Endothelial cell of umbilical vein (primary cell): Measurements from ENCODE around the gene GNAL. TPM values are rescaled to one million over a fixed set of nuclear protein-coding genes. Genes with fewer than 3 reads are reported as not detected.
"Not testable (repeated sequence)": the region's sequence is repeated elsewhere in the genome, so short reads cannot be mapped to it uniquely, and the experiment has no call there.

Source experiments
- BruUV-seq: library from RNA; stranded (reverse); fragments of 400-500 nt; replicated peaks from 2 replicates; lab custom pipeline; 2021; lab: Mats Ljungman, UMichigan
- CTCF ChIA-PET: fragments of 300-600, 350-600 bp; sonication (Branson Sonifier 250); formaldehyde crosslinking; loops from one replicate; lab custom pipeline; 2021; ENCODE audit warnings: antibody characterized with exemption, inconsistent platforms; lab: Charles Lee
- POLR2A ChIA-PET: fragments of 300-600, 350-600 bp; sonication (Branson Sonifier 250); formaldehyde crosslinking; loops from one replicate; lab custom pipeline; 2021; ENCODE audit warnings: antibody characterized with exemption, inconsistent platforms; lab: Charles Lee
- DNase-seq: peaks from one replicate; pipeline ENCODE4 v3.0.0-alpha.2; 2011; ENCODE audit warnings: low read depth, low spot score
- FAIRE-seq: peaks from 2 replicates; lab custom pipeline; 2011; peaks lifted over from hg19 to GRCh38; lab: Jason Lieb, UNC
- H2AFZ ChIP-seq: 2 replicates; pipeline ENCODE4 v1.6.0; 2012; ENCODE audit warnings: low read depth, low read length, control low read depth, inconsistent platforms
- H3K27ac ChIP-seq: 2 replicates; pipeline ENCODE4 v1.5.1; 2011; ENCODE audit warnings: low read depth, mild to moderate bottlenecking, control low read depth, low read length, moderate library complexity; ENCODE audit not compliant: insufficient read depth
- H3K27me3 ChIP-seq, 2 experiments: 2 replicates each; pipeline versions ENCODE4 v1.6.0 to v1.6.1; 2011; ENCODE audit warnings: low read length in 2 of 2, mixed read lengths in 1 of 2; ENCODE audit not compliant: control insufficient read depth in 2 of 2, insufficient read depth in 2 of 2
- H3K36me3 ChIP-seq, 2 experiments: 2 replicates in 1 of 2; 3 replicates in 1 of 2; pipeline ENCODE4 v1.5.1; 2011; ENCODE audit warnings: low read length in 2 of 2, mild to moderate bottlenecking in 1 of 2, moderate library complexity in 1 of 2; ENCODE audit not compliant: control insufficient read depth in 2 of 2, insufficient read depth in 2 of 2; ENCODE audit errors: extremely low read depth in 1 of 2
- H3K4me1 ChIP-seq: 3 replicates; pipeline ENCODE4 v1.5.1; 2011; ENCODE audit warnings: mild to moderate bottlenecking, low read length; ENCODE audit not compliant: control insufficient read depth, insufficient read depth; ENCODE audit errors: extremely low read depth
- H3K4me2 ChIP-seq: 2 replicates; pipeline ENCODE4 v1.6.1; 2011; ENCODE audit warnings: low read length, control low read depth, mixed read lengths; ENCODE audit not compliant: insufficient read depth
- H3K4me3 ChIP-seq, 3 experiments: fragments of 200-600 bp in 1 of 3; sonication (generic), shearing (Covaris generic) in 1 of 3; replicated peaks in 1 of 3; 2 replicates each; pipeline ENCODE4 v1.5.1; 2011 to 2016; ENCODE audit warnings: control low read depth in 3 of 3, low read length in 3 of 3, mild to moderate bottlenecking in 2 of 3, inconsistent platforms in 1 of 3, low read depth in 1 of 3, moderate library complexity in 1 of 3; ENCODE audit not compliant: insufficient read depth in 1 of 3
- H3K79me2 ChIP-seq: 2 replicates; pipeline ENCODE4 v1.6.0; 2012; ENCODE audit warnings: low read length, inconsistent platforms; ENCODE audit not compliant: control insufficient read depth, insufficient read depth
- H3K9ac ChIP-seq: replicated peaks from 2 replicates; pipeline ENCODE3; 2011; ENCODE audit warnings: low read length, control low read depth; ENCODE audit not compliant: insufficient read depth; ENCODE audit errors: extremely low read depth
- H3K9me1 ChIP-seq: replicated peaks from 3 replicates; pipeline ENCODE4 v1.6.0; 2011; ENCODE audit warnings: mild to moderate bottlenecking, low read length; ENCODE audit not compliant: control insufficient read depth, insufficient read depth; ENCODE audit errors: extremely low read depth
- H3K9me3 ChIP-seq: replicated peaks from 2 replicates; pipeline ENCODE4 v1.5.1; 2012; ENCODE audit warnings: low read length, inconsistent platforms; ENCODE audit not compliant: control insufficient read depth, insufficient read depth
- H4K20me1 ChIP-seq: replicated peaks from 2 replicates; pipeline ENCODE3; 2011; ENCODE audit warnings: mild to moderate bottlenecking, low read length; ENCODE audit not compliant: control insufficient read depth, insufficient read depth; ENCODE audit errors: extremely low read depth
- CTCF ChIP-seq, 2 donors: IDR thresholded peaks; 1 replicate in 1 of 2; 2 replicates in 1 of 2; pipeline ENCODE4 v1.5.1; 2011; ENCODE audit warnings: low read length in 2 of 2, mild to moderate bottlenecking in 2 of 2, moderate library complexity in 2 of 2, control low read depth in 1 of 2, inconsistent platforms in 1 of 2, low read depth in 1 of 2; ENCODE audit not compliant: insufficient read depth in 1 of 2; ENCODE audit errors: extremely low read depth in 1 of 2
- EZH2 ChIP-seq: IDR thresholded peaks from 2 replicates; pipeline ENCODE4 v1.6.1; 2012; ENCODE audit warnings: borderline replicate concordance, low read depth, mild to moderate bottlenecking, moderate library complexity, low read length, inconsistent platforms; ENCODE audit not compliant: severe bottlenecking
- FOS ChIP-seq: IDR thresholded peaks from 2 replicates; pipeline ENCODE4 v1.6.1; 2011; ENCODE audit warnings: mild to moderate bottlenecking, low read length, moderate library complexity, borderline replicate concordance; ENCODE audit not compliant: insufficient read depth
- GATA2 ChIP-seq: IDR thresholded peaks from 2 replicates; pipeline ENCODE4 v1.7.0; 2011; ENCODE audit warnings: low read depth, mild to moderate bottlenecking, moderate library complexity, mixed read lengths, low read length; ENCODE audit not compliant: insufficient read length, insufficient read depth
- JUN ChIP-seq: IDR thresholded peaks from 2 replicates; pipeline ENCODE4 v1.6.1; 2011; ENCODE audit warnings: borderline replicate concordance, low read depth; ENCODE audit not compliant: insufficient read length, insufficient read depth
- MYC ChIP-seq: IDR thresholded peaks from one replicate; pipeline ENCODE4 v1.6.1; 2011; ENCODE audit warnings: mild to moderate bottlenecking, low read depth, low read length
- POLR2A ChIP-seq: IDR thresholded peaks from 2 replicates; pipeline ENCODE4 v1.6.1; 2012; ENCODE audit warnings: low read depth, mild to moderate bottlenecking, control low read depth, low read length
- POLR2AphosphoS5 ChIP-seq: IDR thresholded peaks from 2 replicates; pipeline ENCODE4 v1.6.1; 2012; ENCODE audit warnings: low read depth, mild to moderate bottlenecking, control low read depth, low read length, moderate library complexity; ENCODE audit not compliant: insufficient read depth
- dilution Hi-C: fragments of 300-500 bp; cut with MboI; formaldehyde crosslinking; loops from one replicate; pipeline ENCODE4 v1.15.0; 2019; ENCODE audit warnings: low sequenced_read_pairs; ENCODE audit not compliant: extremely low pct_ligation_motif_present
- intact Hi-C: fragments of 100-400 bp; cut with micrococcal nuclease; formaldehyde crosslinking; loops from one replicate; pipeline ENCODE4 v1.10.0; 2022
- polyA plus RNA-seq, 4 experiments: library from polyadenylated mRNA; depleted of rRNA in 3 of 4; stranded (reverse) in 3 of 4; unstranded in 1 of 4; fragments of >200 nt; gene quantifications; 2 replicates each; pipeline versions ENCODE4 v1.2.1 to v1.2.3, GENCODE V29; 2011 to 2012; ENCODE audit warnings: missing spikeins in 1 of 4
- total RNA-seq: library from RNA; stranded (reverse); gene quantifications from 2 replicates; pipeline ENCODE4 v1.2.3, GENCODE V29; 2021
- TF ChIP-seq, protein P1 (sequence below): IDR thresholded peaks from 2 replicates; pipeline ENCODE4 v1.6.1; 2011; ENCODE audit not compliant: insufficient read depth, insufficient read length

GNAL gene
- total and polyA plus RNA-seq, 2 donors (not counting 3 experiments of a cell fraction or from before 2014, with no cell fraction given): 0.07 to 0.73 TPM

DNA sequence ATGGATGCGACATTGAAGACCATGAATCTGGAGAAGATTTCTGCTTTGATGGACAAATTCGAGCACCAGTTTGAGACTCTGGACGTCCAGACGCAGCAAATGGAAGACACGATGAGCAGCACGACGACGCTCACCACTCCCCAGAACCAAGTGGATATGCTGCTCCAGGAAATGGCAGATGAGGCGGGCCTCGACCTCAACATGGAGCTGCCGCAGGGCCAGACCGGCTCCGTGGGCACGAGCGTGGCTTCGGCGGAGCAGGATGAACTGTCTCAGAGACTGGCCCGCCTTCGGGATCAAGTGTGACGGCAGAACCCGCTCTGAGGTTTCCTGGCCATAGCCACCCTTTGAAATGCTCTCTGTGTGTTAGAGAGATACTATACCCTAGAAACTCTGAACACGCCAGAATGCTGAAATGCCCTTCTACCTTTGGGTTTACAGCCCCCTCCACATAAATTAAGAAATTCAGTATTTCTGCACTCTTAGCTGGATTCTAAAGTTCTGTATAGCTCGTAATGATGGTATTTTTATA, 162.8 kb downstream of the GNAL start:
- ChIA-PET CTCF (interaction anchor here (0.7 to 0.8 kb wide), 2 partner anchors 119 to 143 kb away, joined by 3 read pairs; no protein-coding TSS in a partner anchor), POLR2A (no interaction called here)
- Histone ChIP-seq H3K36me3 (no peaks in the 10 kb centered on the region), H4K20me1 (no peaks in the 10 kb centered on the region), H3K4me1 (peaks cover 22% of the 10 kb centered on the region), H2AFZ (no peak overlapping the region), H3K27ac (peak overlapping the region; percentile 89), H3K9me1 (no peaks in the 10 kb centered on the region), H3K27me3 (peaks cover 2 to 5% of the 10 kb centered on the region in 2 experiments), H3K4me2 (peak overlapping the region; percentile 98), H3K4me3 (peak overlapping the region; percentile 42 to 94 (median 86)), H3K9ac (peak overlapping the region; percentile 97), H3K9me3 (no peaks in the 10 kb centered on the region), H3K79me2 (peaks cover 21% of the 10 kb centered on the region)
- no TSS peak for BruUV-seq
- intact Hi-C loops (loop anchor here (1.0 to 10.0 kb wide), 6 partner anchors 56 to 185 kb away; partner anchors contain the start of genes IMPA2 and MPPE1), dilution Hi-C loops (no loop called here)
- TF ChIP-seq EZH2 (no peak), POLR2A (no peak), JUN (no peak), MYC (no peak), FOS (no peak), CTCF (IDR thresholded peaks at IDR 0.05; ENCODE audit: extremely low read depth in 1 of 2, insufficient read depth in 1 of 2, low read depth in 1 of 2, low read length in 2 of 2) (no peak), GATA2 (no peak), POLR2AphosphoS5 (no peak)
- TF ChIP-seq, protein P1, sequence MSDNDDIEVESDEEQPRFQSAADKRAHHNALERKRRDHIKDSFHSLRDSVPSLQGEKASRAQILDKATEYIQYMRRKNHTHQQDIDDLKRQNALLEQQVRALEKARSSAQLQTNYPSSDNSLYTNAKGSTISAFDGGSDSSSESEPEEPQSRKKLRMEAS: no peak
- FAIRE-seq: peak; percentile 73
- peak; percentile 56 for DNase-seq

- CTCF ChIA-PET, H3K9me1 ChIP-seq, H4K20me1 ChIP-seq, FAIRE-seq, H3K9me3 ChIP-seq, H3K9ac ChIP-seq, H3K4me2 ChIP-seq, DNase-seq, POLR2A ChIA-PET, H3K27ac ChIP-seq, BruUV-seq, dilution Hi-C loops, H3K36me3 ChIP-seq, H3K27me3 ChIP-seq, H3K4me3 ChIP-seq, H2AFZ ChIP-seq: not testable (repeated sequence)
- peaks cover 21% of the 10 kb centered on the region for H3K79me2 ChIP-seq
- H3K4me1 ChIP-seq: peaks cover 42% of the 10 kb centered on the region
- intact Hi-C loops: loop anchor here (5.0 to 10.0 kb wide), 3 partner anchors 120 to 183 kb away; no protein-coding TSS in a partner anchor
Observed at GRCh38 chr18:11854554-11854953, 165.5 kb downstream of the GNAL start.
